Measurements from ENCODE around the gene CACNA1H.
"Not testable (repeated sequence)": the region's sequence is repeated elsewhere in the genome, so short reads cannot be mapped to it uniquely, and the experiment has no call there.

The CACNA1H gene

GRCh38 chr16:1198194-1198593 is 45.3 kb downstream of the CACNA1H start:
- peaks cover 28% of the 10 kb centered on the region for H3K27me3 ChIP-seq
- no peaks in the 10 kb centered on the region for H3K36me3 ChIP-seq
- no peak for TF ChIP-seq CTCF (IDR thresholded peaks at IDR 0.05)
- no peak overlapping the region for H3K4me3 ChIP-seq (ENCODE audit: low read depth in 1 of 2, low read length in 1 of 2)
- H3K4me1 ChIP-seq (ENCODE audit: control insufficient read depth in 1 of 2, insufficient read depth in 1 of 2, low read depth in 1 of 2, low read length in 1 of 2): no peaks in the 10 kb centered on the region
- no peak overlapping the region for H3K27ac ChIP-seq
- H3K9me3 ChIP-seq: no peaks in the 10 kb centered on the region

- not testable (repeated sequence) for H3K9me3 ChIP-seq; H3K4me1 ChIP-seq (ENCODE audit: control insufficient read depth in 1 of 2, insufficient read depth in 1 of 2, low read depth in 1 of 2, low read length in 1 of 2); H3K27ac ChIP-seq; H3K4me3 ChIP-seq (ENCODE audit: low read depth in 1 of 2, low read length in 1 of 2); H3K36me3 ChIP-seq
- peaks cover 22% of the 10 kb centered on the region for H3K27me3 ChIP-seq
Measured at GRCh38 chr16:1198671-1199346, 45.9 kb downstream of the CACNA1H start.

GRCh38 chr16:1199347-1200013 is 46.6 kb downstream of the CACNA1H start:
- no peak for TF ChIP-seq CTCF (IDR thresholded peaks at IDR 0.05)
- H3K27me3 ChIP-seq: peaks cover 15% of the 10 kb centered on the region

GRCh38 chr16:1200014-1200627 is 47.2 kb downstream of the CACNA1H start:
- H3K9me3 ChIP-seq: no peaks in the 10 kb centered on the region
- H3K27me3 ChIP-seq: peaks cover 9% of the 10 kb centered on the region
- H3K4me3 ChIP-seq (ENCODE audit: low read depth in 1 of 2, low read length in 1 of 2): no peak overlapping the region
- H3K4me1 ChIP-seq (ENCODE audit: control insufficient read depth in 1 of 2, insufficient read depth in 1 of 2, low read depth in 1 of 2, low read length in 1 of 2): no peaks in the 10 kb centered on the region
- no peak overlapping the region for H3K27ac ChIP-seq
- no peaks in the 10 kb centered on the region for H3K36me3 ChIP-seq
- TF ChIP-seq CTCF (IDR thresholded peaks at IDR 0.05): no peak

More at GRCh38 chr16:1199347-1200013, 46.6 kb downstream of the CACNA1H start:
- Histone ChIP-seq H3K9me3 (no peaks in the 10 kb centered on the region), H3K27ac (no peak overlapping the region), H3K4me1 (ENCODE audit: control insufficient read depth in 1 of 2, insufficient read depth in 1 of 2, low read depth in 1 of 2, low read length in 1 of 2) (no peaks in the 10 kb centered on the region), H3K4me3 (ENCODE audit: low read depth in 1 of 2, low read length in 1 of 2) (no peak overlapping the region), H3K36me3 (no peaks in the 10 kb centered on the region)

GRCh38 chr16:1201444-1201843 is 48.5 kb downstream of the CACNA1H start:
- H3K27ac ChIP-seq: no peak overlapping the region

More at GRCh38 chr16:1201444-1201843, 48.5 kb downstream of the CACNA1H start:
- H3K36me3 ChIP-seq: no peaks in the 10 kb centered on the region
- no peaks in the 10 kb centered on the region for H3K27me3 ChIP-seq
- no peaks in the 10 kb centered on the region for H3K4me1 ChIP-seq (ENCODE audit: control insufficient read depth in 1 of 2, insufficient read depth in 1 of 2, low read depth in 1 of 2, low read length in 1 of 2)
- TF ChIP-seq CTCF (IDR thresholded peaks at IDR 0.05): no peak
- no peaks in the 10 kb centered on the region for H3K9me3 ChIP-seq
- no peak overlapping the region for H3K4me3 ChIP-seq (ENCODE audit: low read depth in 1 of 2, low read length in 1 of 2)

Measured in neutrophil (primary cell).